NCI-H345 (cell line): ENCODE results near the gene ANKRD11.
"Not testable (repeated sequence)": the region's sequence is repeated elsewhere in the genome, so short reads cannot be mapped to it uniquely, and the experiment has no call there.

Experiments
- DNase-seq: peaks from one replicate; lab custom pipeline; 2025; lab: John Stamatoyannopoulos, UW

Gene ANKRD11

GRCh38 chr16:89428605-89429004 lies 61.8 kb downstream of the ANKRD11 start:
- DNase-seq, result not testable (repeated sequence)

DNA sequence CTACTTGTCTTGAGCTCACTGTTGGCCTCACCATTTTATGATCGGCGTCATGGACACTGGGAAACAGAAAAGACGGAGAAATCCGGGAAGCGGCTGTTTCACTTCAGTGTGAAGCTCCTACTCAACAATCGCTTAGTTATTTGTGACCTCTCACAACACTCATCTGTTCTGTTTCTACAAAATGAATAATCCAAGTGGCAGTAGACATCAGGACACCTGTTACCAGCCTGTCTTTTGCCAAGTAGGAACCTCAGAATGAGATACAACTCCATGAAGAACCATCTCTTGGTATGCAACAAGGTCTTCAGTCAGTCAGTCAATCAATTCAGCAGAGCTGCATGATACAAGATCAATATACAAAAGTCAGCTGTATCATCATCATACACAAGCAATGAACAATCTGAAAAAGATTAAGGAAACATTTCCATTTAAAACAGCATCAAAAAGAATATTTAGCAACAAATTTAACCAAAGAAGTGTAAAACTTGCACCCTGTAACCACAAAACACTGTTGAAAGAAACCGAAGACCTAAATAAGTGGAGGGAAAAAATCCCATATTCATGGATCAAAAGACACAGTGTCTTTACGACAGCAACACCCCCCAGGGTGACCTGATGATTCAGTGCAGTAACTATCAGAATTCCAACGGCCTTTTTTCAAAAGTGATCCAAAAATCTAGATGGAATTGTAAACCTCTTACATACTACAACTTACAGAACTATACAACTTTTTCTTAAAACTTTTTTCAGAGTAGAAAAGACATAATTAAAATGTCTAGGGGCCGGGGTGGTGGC lies 63.4 kb downstream of the ANKRD11 start:
- no peak for DNase-seq

DNA sequence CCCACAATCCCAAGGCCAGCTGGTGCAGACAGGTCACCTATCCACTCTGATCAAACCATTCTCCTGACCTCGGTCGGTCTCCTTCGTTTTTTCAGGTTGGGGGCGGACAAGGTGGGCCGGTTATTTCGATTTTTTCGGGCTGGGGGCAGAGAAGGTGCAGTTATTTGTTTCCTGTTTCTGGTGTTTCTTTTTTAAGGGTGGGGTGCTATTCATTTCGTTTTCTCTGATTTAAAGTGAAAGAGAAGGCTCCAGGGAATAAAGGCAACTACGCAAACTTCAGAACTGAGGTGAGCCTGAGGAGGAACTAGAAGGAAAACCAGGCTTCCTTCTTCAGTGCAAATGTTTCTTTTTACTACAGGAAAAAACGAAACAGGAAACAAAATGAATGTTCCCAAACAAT lies 64.8 kb downstream of the ANKRD11 start:
- no peak for DNase-seq

DNA sequence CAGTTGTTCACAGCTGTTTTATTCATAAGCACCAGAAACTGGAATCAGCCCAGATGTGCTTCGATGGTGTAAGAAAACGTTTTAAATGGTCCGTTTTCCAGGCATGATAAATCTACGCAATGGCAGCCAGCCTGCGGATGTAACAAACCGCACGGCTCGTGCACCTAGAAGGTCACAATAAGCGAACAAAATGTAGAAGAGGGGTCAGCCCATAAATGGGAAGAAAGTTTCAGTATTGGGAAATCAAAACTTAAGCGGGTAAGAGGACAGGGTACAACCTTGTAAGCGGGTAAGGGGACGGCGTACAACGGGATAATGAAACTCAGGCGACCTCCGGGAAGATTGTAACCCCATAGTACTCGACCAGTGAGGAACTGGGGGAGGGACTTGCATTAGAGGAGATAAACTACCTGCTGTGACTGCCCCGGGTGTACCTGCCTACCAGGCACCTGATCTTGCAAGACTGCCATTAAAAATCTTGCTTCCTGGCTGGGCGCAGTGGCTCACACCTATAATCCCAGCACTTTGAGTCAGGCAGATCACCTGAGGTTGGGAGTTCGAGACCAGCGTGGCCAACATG lies 66.6 kb downstream of the ANKRD11 start:
- no peak for DNase-seq

DNA sequence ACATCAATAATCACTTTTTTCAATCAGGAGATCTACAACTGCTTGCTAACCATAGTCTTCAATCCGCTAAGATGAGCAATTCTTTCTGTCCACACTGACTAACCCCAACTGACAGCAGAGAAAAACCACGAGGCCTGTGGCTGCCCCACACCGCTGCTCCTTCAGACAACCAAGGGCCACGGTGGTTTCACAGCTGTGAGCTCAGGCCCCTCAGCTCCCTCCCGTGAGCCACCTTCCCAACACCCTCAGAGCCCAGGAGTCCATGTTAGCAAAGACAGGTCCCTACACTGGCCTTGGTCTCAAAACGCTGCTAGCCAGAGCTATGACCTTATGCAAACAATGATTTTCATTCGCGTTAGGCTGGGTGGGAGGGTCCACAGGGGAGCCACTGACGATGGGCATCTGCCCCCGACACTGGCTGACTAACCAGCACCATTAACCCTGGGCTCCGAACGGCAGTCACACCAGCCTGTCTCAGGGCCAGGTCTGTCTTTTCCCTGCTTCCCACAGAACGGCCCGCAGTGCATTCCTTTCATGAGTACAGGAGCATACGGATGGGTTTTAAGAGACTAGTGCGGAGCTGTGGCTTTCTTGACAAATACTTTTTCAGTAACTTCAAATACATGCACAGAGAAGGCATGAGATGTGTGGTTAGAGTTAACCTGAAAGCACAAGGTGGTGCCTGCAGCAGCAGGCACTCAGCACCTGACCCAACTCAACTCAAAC lies 67.3 kb downstream of the ANKRD11 start:
- DNase-seq, result no peak

GRCh38 chr16:89422527-89422904 lies 67.8 kb downstream of the ANKRD11 start:
- no peak for DNase-seq

DNA sequence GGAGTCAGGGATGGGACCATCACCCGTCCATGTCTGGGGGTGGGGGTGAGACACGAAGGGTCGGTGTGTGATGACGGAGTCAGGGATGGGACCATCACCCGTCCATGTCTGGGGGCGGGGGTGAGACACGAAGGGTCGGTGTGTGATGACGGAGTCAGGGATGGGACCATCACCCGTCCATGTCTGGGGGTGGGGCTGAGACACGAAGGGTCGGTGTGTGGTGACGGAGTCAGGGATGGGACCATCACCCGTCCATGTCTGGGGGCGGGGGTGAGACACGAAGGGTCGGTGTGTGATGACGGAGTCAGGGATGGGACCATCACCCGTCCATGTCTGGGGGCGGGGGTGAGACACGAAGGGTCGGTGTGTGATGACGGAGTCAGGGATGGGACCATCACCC lies 69.1 kb downstream of the ANKRD11 start:
- DNase-seq, result not testable (repeated sequence)

GRCh38 chr16:89420204-89420603 lies 70.2 kb downstream of the ANKRD11 start:
- DNase-seq, result no peak

DNA sequence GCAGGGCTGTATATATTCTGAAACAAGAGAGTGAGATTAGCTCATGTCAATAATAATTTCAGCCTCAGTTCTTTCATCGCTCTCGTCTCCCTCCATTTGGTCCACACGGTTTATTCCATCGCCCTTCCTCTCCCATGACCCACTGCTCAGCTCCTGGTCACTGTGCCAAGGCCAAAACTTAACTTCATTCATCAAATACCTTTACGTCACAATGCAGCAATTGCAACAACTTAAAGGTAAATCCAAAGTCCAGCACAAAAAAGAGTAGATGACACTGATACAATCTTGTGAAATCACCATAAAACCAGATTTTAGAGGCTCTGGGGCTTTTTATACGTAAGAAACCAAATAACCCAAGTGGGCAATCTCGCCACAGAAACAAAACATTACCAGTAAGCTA lies 72.0 kb downstream of the ANKRD11 start:
- no peak for DNase-seq

- DNase-seq, result no peak
These were observed 73.0 kb downstream of the ANKRD11 start for GRCh38 chr16:89417352-89417751.

GRCh38 chr16:89413811-89414585 lies 76.4 kb downstream of the ANKRD11 start:
- DNase-seq, result no peak

- DNase-seq, result no peak
These were observed 77.5 kb downstream of the ANKRD11 start for GRCh38 chr16:89412811-89413210.

DNA sequence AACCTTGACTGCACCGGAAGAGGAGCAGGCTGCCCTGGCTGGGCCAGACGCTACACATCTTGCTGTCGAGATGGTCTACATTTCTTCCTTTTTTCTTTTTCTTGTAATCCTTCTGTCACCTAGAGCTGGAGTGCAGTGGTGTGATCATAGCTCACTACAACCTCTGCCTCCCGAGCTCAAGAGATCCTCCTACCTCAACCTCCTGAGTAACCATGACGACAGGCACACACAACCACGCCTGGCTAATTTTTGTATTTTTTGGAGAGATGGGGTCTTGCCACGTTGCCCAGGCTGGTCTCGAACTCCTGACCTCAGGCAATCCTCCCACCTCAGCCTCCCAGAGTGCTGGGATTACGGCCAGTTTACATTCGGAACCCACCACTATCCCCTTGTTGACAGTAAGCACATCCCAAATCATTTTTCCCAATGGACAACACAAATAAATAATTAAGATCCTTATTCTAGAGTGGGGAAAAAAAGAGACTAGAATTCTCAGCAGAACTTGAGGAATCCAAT lies 79.0 kb downstream of the ANKRD11 start:
- DNase-seq, result no peak

DNA sequence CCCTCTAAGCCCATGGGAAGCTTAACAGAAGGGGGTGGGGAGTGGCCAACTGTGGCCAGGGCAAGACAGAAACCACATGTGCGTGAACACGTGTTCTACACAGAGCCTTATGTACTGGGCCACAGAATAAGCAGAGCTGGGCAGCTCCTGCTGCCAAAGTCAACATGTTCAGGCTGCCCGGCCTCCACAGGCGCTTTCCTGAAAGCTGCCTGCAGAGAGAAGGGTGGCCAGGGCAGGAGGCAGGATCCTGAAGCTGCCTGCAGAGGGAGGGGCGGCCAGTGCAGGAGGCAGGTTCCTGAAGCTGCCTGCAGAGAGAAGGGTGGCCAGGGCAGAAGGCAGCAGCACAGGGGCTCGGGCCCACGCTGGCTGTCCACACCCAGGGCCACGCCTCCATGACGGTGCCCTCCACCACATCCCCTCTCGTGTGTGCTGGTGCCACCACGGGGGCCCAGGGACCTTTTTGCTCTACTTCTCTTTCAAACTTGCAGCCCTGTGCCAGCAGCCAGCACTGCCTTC lies 79.5 kb downstream of the ANKRD11 start:
- DNase-seq, result peak; percentile 24

- no peak for DNase-seq
These were observed 80.0 kb downstream of the ANKRD11 start for GRCh38 chr16:89410322-89410721.

DNA sequence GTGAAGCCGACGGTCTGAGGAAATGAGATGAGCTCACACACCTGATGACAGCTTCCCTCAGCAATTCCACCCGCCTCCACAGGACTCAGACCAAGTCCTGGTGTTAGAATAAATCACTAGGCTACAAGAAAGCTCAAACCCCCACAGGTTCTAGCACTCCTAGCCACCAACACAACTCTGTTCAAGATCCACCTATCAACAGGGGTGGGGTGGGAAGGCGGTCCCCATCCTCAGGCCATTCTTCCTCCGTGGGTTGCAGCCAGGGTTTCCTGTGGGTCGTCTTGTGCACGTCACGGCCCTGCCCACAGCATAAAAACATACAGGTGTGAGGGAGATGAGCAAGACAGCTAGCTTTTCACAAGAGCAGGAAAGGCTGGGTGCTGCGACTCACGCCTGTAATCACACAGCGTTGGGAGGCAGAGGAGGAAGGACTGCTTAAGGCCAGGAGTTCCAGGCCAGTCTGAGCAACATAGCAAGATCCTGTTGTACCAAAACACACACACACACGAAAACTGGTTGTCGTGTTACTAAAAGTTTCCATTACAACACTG lies 81.1 kb downstream of the ANKRD11 start:
- no peak for DNase-seq

- no peak for DNase-seq
These were observed 82.0 kb downstream of the ANKRD11 start for GRCh38 chr16:89408315-89408714.

- no peak for DNase-seq
These were observed 82.4 kb downstream of the ANKRD11 start for GRCh38 chr16:89407925-89408300.

- DNase-seq, result no peak
These were observed 83.0 kb downstream of the ANKRD11 start for GRCh38 chr16:89407282-89407924.

- DNase-seq, result no peak
These were observed 84.0 kb downstream of the ANKRD11 start for GRCh38 chr16:89406277-89406888.

DNA sequence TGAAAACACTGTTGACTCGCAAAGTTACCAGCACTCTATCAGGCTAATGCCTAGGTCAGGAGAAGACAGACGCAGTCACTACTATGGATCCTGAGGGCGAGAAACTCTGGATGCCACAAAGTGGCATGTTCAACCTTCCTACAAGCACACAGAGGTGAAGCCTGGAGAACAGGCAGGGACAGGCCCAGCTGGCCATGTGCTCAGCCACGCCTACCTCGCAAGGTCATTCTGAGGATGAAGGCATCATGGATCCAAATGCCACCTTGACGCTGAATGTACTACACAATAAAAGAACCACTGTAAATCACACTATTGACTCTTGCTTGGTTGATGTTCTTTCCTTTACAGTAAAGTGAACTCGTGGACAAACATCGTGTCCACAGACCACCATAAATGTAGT lies 85.8 kb downstream of the ANKRD11 start:
- no peak for DNase-seq
